H1 (cell line): Measurements from ENCODE around the gene ADK.

Experiments used
- CBX8 ChIP-seq: fragments of 300-800, 300-1000 bp; sonication (generic); IDR thresholded peaks from 2 replicates; pipeline ENCODE4 v1.7.1; 2016; ENCODE audit warnings: low read depth, low read length, borderline replicate concordance
- CHD1 ChIP-seq: IDR thresholded peaks from 2 replicates; pipeline ENCODE4 v1.6.1; 2012; ENCODE audit warnings: low read depth, low read length, improper control_type of control experiment
- CREB1 ChIP-seq: IDR thresholded peaks from 2 replicates; pipeline ENCODE4 v1.6.1; 2012; ENCODE audit warnings: inconsistent platforms
- CTCF ChIP-seq, 3 experiments: IDR thresholded peaks; 1 replicate in 2 of 3; 2 replicates in 1 of 3; pipeline versions ENCODE4 v1.5.1 to v1.6.1; 2011; ENCODE audit warnings: low read length in 3 of 3, mild to moderate bottlenecking in 3 of 3, inconsistent platforms in 2 of 3, low read depth in 1 of 3, moderate library complexity in 1 of 3; ENCODE audit not compliant: insufficient read depth in 1 of 3; ENCODE audit errors: control extremely low read depth in 1 of 3
- E2F6 ChIP-seq: IDR thresholded peaks from 2 replicates; pipeline ENCODE4 v1.6.1; 2012; ENCODE audit warnings: inconsistent platforms
- EP300 ChIP-seq, 2 experiments: IDR thresholded peaks; 1 replicate in 1 of 2; 2 replicates in 1 of 2; pipeline ENCODE4 v1.6.1; 2011 to 2012; ENCODE audit warnings: low read depth in 2 of 2, low read length in 2 of 2, mild to moderate bottlenecking in 2 of 2, borderline replicate concordance in 1 of 2, inconsistent platforms in 1 of 2, moderate library complexity in 1 of 2
- EZH2 ChIP-seq: fragments of 200-600 bp; sonication (generic); IDR thresholded peaks from 2 replicates; pipeline ENCODE4 v1.7.1; 2012; ENCODE audit warnings: low read depth, mild to moderate bottlenecking, moderate library complexity, low read length, inconsistent platforms; ENCODE audit not compliant: severe bottlenecking
- GABPA ChIP-seq: IDR thresholded peaks from 2 replicates; pipeline ENCODE4 v1.6.1; 2011; ENCODE audit warnings: mild to moderate bottlenecking, low read length, moderate library complexity, borderline replicate concordance; ENCODE audit not compliant: insufficient read depth
- HDAC2 ChIP-seq, 2 experiments: fragments of 300-600 bp in 1 of 2; sonication (generic) in 1 of 2; IDR thresholded peaks; 2 replicates each; pipeline ENCODE4 v1.6.1; 2011 to 2012; ENCODE audit warnings: low read depth in 2 of 2, low read length in 2 of 2, mild to moderate bottlenecking in 2 of 2, moderate library complexity in 2 of 2, borderline replicate concordance in 1 of 2, inconsistent platforms in 1 of 2
- NRF1 ChIP-seq: IDR thresholded peaks from 2 replicates; pipeline ENCODE4 v1.6.1; 2011; ENCODE audit warnings: mild to moderate bottlenecking, low read depth, low read length, improper control_type of control experiment
- POLR2A ChIP-seq, 2 experiments: IDR thresholded peaks; 1 replicate in 1 of 2; 2 replicates in 1 of 2; pipeline ENCODE4 v1.6.1; 2011; ENCODE audit warnings: low read depth in 2 of 2, low read length in 2 of 2, mild to moderate bottlenecking in 2 of 2; ENCODE audit errors: control extremely low read depth in 1 of 2
- RXRA ChIP-seq: IDR thresholded peaks from 2 replicates; pipeline ENCODE4 v1.6.1; 2011; ENCODE audit warnings: low read depth, mild to moderate bottlenecking, low read length, moderate library complexity; ENCODE audit not compliant: insufficient read depth
- YY1 ChIP-seq: IDR thresholded peaks from 2 replicates; pipeline ENCODE4 v1.6.1; 2011; ENCODE audit warnings: low read depth, mild to moderate bottlenecking, low read length

DNA sequence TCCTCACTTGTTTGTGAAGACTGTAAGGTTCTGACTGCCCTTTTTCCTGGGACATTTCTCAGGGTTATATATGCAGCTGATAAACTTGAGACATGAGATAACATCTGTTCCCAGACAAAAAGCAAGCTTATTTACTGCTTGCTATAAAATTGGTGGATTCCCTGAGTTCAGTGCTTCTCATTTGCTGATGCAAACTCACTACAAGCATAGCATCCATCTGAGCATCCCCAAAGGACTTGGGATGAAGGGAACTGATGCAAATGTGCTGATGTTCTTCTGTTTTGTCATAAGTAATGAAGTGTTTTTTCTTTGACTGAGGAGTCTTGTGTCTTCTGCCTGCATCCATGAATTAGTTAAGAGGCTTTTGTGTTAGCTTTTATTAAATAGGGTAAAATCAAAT, 183.2 kb downstream of the ADK start:
- TF ChIP-seq HDAC2 (IDR thresholded peaks at IDR 0.05; ENCODE audit: borderline replicate concordance in 1 of 2, low read depth in 2 of 2, low read length in 2 of 2) = no peak
- no peak for TF ChIP-seq CTCF (IDR thresholded peaks at IDR 0.05; ENCODE audit: control extremely low read depth in 1 of 3, insufficient read depth in 1 of 3, low read depth in 1 of 3, low read length in 3 of 3)
- no peak for TF ChIP-seq YY1
- no peak for TF ChIP-seq E2F6
- no peak for TF ChIP-seq CBX8
- TF ChIP-seq EZH2 = no peak
- TF ChIP-seq RXRA = no peak
- TF ChIP-seq CREB1 = no peak
- TF ChIP-seq EP300 (IDR thresholded peaks at IDR 0.05; ENCODE audit: borderline replicate concordance in 1 of 2, low read depth in 2 of 2, low read length in 2 of 2) = no peak
- TF ChIP-seq GABPA = no peak
- no peak for TF ChIP-seq NRF1
- TF ChIP-seq POLR2A (IDR thresholded peaks at IDR 0.05; ENCODE audit: control extremely low read depth in 1 of 2, low read depth in 2 of 2, low read length in 2 of 2) = no peak
- TF ChIP-seq CHD1 = no peak
